Measurements from ENCODE around the gene TASOR2. TPM values are rescaled to one million over a fixed set of nuclear protein-coding genes. Genes with fewer than 3 reads are reported as not detected.

Gene TASOR2
- total RNA-seq, 1 experiment from 2014 or later, result 80.3 TPM

DNA sequence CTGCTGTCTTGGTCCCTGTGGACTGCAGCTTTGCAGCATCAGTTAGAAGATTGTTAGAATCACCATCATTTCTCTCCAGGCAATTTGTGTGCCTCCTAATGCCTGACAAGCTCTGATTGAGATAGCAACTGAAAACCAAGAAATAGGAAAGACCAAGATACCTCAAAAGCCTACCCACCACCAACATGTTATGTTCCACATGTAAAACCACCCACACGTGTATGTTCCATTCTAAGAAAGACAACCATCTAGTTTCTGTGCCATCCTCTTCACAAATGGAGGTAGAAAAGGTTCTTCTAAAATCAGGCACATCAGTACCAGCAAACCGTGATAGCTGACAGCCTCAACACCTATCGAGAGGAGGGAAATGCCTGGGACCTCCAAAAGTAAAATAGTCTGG is 46.9 kb downstream of the TASOR2 start:
- Histone ChIP-seq H3K9ac (ENCODE audit: low read length) (no peak overlapping the region), H2AFZ (ENCODE audit: low read depth, low read length, poor library complexity, severe bottlenecking) (no peak overlapping the region), H3K27ac (ENCODE audit: low read depth, low read length) (no peak overlapping the region), H3K79me2 (ENCODE audit: insufficient read depth, low read length) (peaks cover 18% of the 10 kb centered on the region), H3K27me3 (ENCODE audit: insufficient read depth, low read length) (no peaks in the 10 kb centered on the region), H3K9me3 (ENCODE audit: control insufficient read depth in 1 of 2, insufficient read depth in 1 of 2, low read depth in 1 of 2, low read length in 2 of 2) (no peaks in the 10 kb centered on the region), H3K36me3 (ENCODE audit: control insufficient read depth in 1 of 2, insufficient read depth in 2 of 2, low read length in 2 of 2) (peaks cover 15 to 32% of the 10 kb centered on the region in 2 experiments), H4K20me1 (ENCODE audit: insufficient read depth) (no peaks in the 10 kb centered on the region), H3K4me2 (ENCODE audit: low read length) (no peak overlapping the region), H3K4me3 (replicated peaks in 1 of 2; ENCODE audit: low read depth in 1 of 2, low read length in 2 of 2) (no peak overlapping the region), H3K4me1 (ENCODE audit: control insufficient read depth in 1 of 2, insufficient read depth in 2 of 2, low read length in 2 of 2) (no peaks in the 10 kb centered on the region), H3K9me2 (ENCODE audit: insufficient read depth) (no peaks in the 10 kb centered on the region)
- DNase-seq (ENCODE audit: low read depth, low spot score) (no peak), ATAC-seq (no peak)
- BruUV-seq (replicated peaks), result no TSS peak
- ChIA-PET RAD21 (ENCODE audit: low non-redundant PET in 1 of 2, low total read pairs in 2 of 2, uncharacterized antibody in 2 of 2, unreplicated experiment in 2 of 2) (no interaction called here), CTCF (no interaction called here), POLR2A (no interaction called here)
- intact Hi-C loops (cut with micrococcal nuclease), result no loop called here
- TF ChIP-seq SP1 (IDR thresholded peaks at IDR 0.05; ENCODE audit: low read depth) (no peak), ELF1 (IDR thresholded peaks at IDR 0.05; ENCODE audit: borderline replicate concordance, low read depth) (no peak), CBX3 (IDR thresholded peaks at IDR 0.05; ENCODE audit: low read depth) (no peak)

DNA sequence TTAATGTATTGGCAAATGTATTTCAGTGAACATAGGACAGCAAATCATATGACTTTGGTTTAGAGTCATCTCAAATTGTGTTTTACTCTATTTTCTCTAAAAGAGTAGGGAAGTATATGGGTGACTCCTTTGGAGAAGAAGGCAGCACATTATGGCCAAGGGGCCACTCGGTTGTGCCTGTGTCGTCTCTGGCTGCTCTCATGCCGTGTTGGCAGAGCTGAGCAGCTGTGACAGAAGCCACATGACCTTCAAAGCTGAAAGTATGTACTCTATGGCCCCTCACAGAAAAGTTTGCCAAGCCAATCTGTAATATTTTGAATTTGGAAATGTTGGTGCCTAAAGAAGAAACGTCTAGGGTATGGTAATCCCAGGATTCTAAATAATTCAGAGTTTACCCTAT is 47.5 kb downstream of the TASOR2 start:
- no TSS peak for BruUV-seq (replicated peaks)
- H2AFZ ChIP-seq (ENCODE audit: low read depth, low read length, poor library complexity, severe bottlenecking), result no peak overlapping the region
- no peak overlapping the region for H3K27ac ChIP-seq (ENCODE audit: low read depth, low read length)
- H3K79me2 ChIP-seq (ENCODE audit: insufficient read depth, low read length), result peaks cover 18% of the 10 kb centered on the region
- H4K20me1 ChIP-seq (ENCODE audit: insufficient read depth), result no peaks in the 10 kb centered on the region
- RAD21 ChIA-PET (ENCODE audit: low non-redundant PET in 1 of 2, low total read pairs in 2 of 2, uncharacterized antibody in 2 of 2, unreplicated experiment in 2 of 2), result no interaction called here
- TF ChIP-seq POLR2AphosphoS5 (IDR thresholded peaks at IDR 0.05; ENCODE audit: low read depth, low read length), result no peak
- no peak for TF ChIP-seq POLR2A (IDR thresholded peaks at IDR 0.05; ENCODE audit: borderline replicate concordance, extremely low read depth, insufficient read depth, insufficient read length)
- TF ChIP-seq JUND (IDR thresholded peaks at IDR 0.05), result no peak
- no peak for TF ChIP-seq ZFX (IDR thresholded peaks at IDR 0.05)
- TF ChIP-seq EZH2phosphoT487 (IDR thresholded peaks at IDR 0.05; ENCODE audit: borderline replicate concordance), result no peak
- TF ChIP-seq CBX3 (IDR thresholded peaks at IDR 0.05; ENCODE audit: low read depth), result no peak
- no peak overlapping the region for H3K9ac ChIP-seq (ENCODE audit: low read length)
- no peaks in the 10 kb centered on the region for H3K27me3 ChIP-seq (ENCODE audit: insufficient read depth, low read length)
- no peak overlapping the region for H3K4me2 ChIP-seq (ENCODE audit: low read length)
- H3K9me2 ChIP-seq (ENCODE audit: insufficient read depth), result no peaks in the 10 kb centered on the region
- intact Hi-C loops (cut with micrococcal nuclease), result no loop called here
- H3K9me3 ChIP-seq (ENCODE audit: control insufficient read depth in 1 of 2, insufficient read depth in 1 of 2, low read depth in 1 of 2, low read length in 2 of 2), result no peaks in the 10 kb centered on the region
- POLR2A ChIA-PET, result no interaction called here
- ATAC-seq (no peak), DNase-seq (ENCODE audit: low read depth, low spot score) (no peak)
- H3K4me1 ChIP-seq (ENCODE audit: control insufficient read depth in 1 of 2, insufficient read depth in 2 of 2, low read length in 2 of 2), result no peaks in the 10 kb centered on the region
- H3K36me3 ChIP-seq (ENCODE audit: control insufficient read depth in 1 of 2, insufficient read depth in 2 of 2, low read length in 2 of 2), result peaks cover 15 to 26% of the 10 kb centered on the region in 2 experiments
- CTCF ChIA-PET, result no interaction called here
- no peak overlapping the region for H3K4me3 ChIP-seq (replicated peaks in 1 of 2; ENCODE audit: low read depth in 1 of 2, low read length in 2 of 2)

Other genes with a start within 250 kb of the TASOR2 start
- gene CALML5, start 185.3 kb upstream of the TASOR2 start, total RNA-seq (2021; ENCODE audit: unreplicated experiment), result not detected
- not detected for gene CALML3, start 159.9 kb upstream of the TASOR2 start, total RNA-seq (2021; ENCODE audit: unreplicated experiment)
- 25.9 TPM for gene ASB13, start 18.2 kb upstream of the TASOR2 start, total RNA-seq (2021; ENCODE audit: unreplicated experiment)
- gene GDI2, start 128.6 kb downstream of the TASOR2 start, total RNA-seq (2021; ENCODE audit: unreplicated experiment), result 144 TPM
- gene ANKRD16, start 205.1 kb downstream of the TASOR2 start, total RNA-seq (2021; ENCODE audit: unreplicated experiment), result 9.4 TPM
- gene FBH1, start 205.4 kb downstream of the TASOR2 start, total RNA-seq (2021; ENCODE audit: unreplicated experiment), result 70.2 TPM

Data from HCT116 (cell line).